Endothelial cell of umbilical vein (primary cell): ENCODE results near the gene EDEM2. TPM values are rescaled to one million over a fixed set of nuclear protein-coding genes. Genes with fewer than 3 reads are reported as not detected.
A peak's percentile ranks its signal among the peaks of the same experiment; 100 is the strongest.

Experiments
- BruUV-seq: library from RNA; stranded (reverse); fragments of 400-500 nt; replicated peaks from 2 replicates; lab custom pipeline; 2021; lab: Mats Ljungman, UMichigan
- CTCF ChIA-PET: fragments of 300-600, 350-600 bp; sonication (Branson Sonifier 250); formaldehyde crosslinking; loops from one replicate; lab custom pipeline; 2021; ENCODE audit warnings: antibody characterized with exemption, inconsistent platforms; lab: Charles Lee
- POLR2A ChIA-PET: fragments of 300-600, 350-600 bp; sonication (Branson Sonifier 250); formaldehyde crosslinking; loops from one replicate; lab custom pipeline; 2021; ENCODE audit warnings: antibody characterized with exemption, inconsistent platforms; lab: Charles Lee
- DNase-seq: peaks from one replicate; pipeline ENCODE4 v3.0.0-alpha.2; 2011; ENCODE audit warnings: low read depth, low spot score
- FAIRE-seq: peaks from 2 replicates; lab custom pipeline; 2011; peaks lifted over from hg19 to GRCh38; lab: Jason Lieb, UNC
- H2AFZ ChIP-seq: 2 replicates; pipeline ENCODE4 v1.6.0; 2012; ENCODE audit warnings: low read depth, low read length, control low read depth, inconsistent platforms
- H3K27ac ChIP-seq: 2 replicates; pipeline ENCODE4 v1.5.1; 2011; ENCODE audit warnings: low read depth, mild to moderate bottlenecking, control low read depth, low read length, moderate library complexity; ENCODE audit not compliant: insufficient read depth
- H3K27me3 ChIP-seq, 2 experiments: 2 replicates each; pipeline versions ENCODE4 v1.6.0 to v1.6.1; 2011; ENCODE audit warnings: low read length in 2 of 2, mixed read lengths in 1 of 2; ENCODE audit not compliant: control insufficient read depth in 2 of 2, insufficient read depth in 2 of 2
- H3K36me3 ChIP-seq, 2 experiments: 2 replicates in 1 of 2; 3 replicates in 1 of 2; pipeline ENCODE4 v1.5.1; 2011; ENCODE audit warnings: low read length in 2 of 2, mild to moderate bottlenecking in 1 of 2, moderate library complexity in 1 of 2; ENCODE audit not compliant: control insufficient read depth in 2 of 2, insufficient read depth in 2 of 2; ENCODE audit errors: extremely low read depth in 1 of 2
- H3K4me1 ChIP-seq: 3 replicates; pipeline ENCODE4 v1.5.1; 2011; ENCODE audit warnings: mild to moderate bottlenecking, low read length; ENCODE audit not compliant: control insufficient read depth, insufficient read depth; ENCODE audit errors: extremely low read depth
- H3K4me2 ChIP-seq: 2 replicates; pipeline ENCODE4 v1.6.1; 2011; ENCODE audit warnings: low read length, control low read depth, mixed read lengths; ENCODE audit not compliant: insufficient read depth
- H3K4me3 ChIP-seq, 3 experiments: fragments of 200-600 bp in 1 of 3; sonication (generic), shearing (Covaris generic) in 1 of 3; replicated peaks in 1 of 3; 2 replicates each; pipeline ENCODE4 v1.5.1; 2011 to 2016; ENCODE audit warnings: control low read depth in 3 of 3, low read length in 3 of 3, mild to moderate bottlenecking in 2 of 3, inconsistent platforms in 1 of 3, low read depth in 1 of 3, moderate library complexity in 1 of 3; ENCODE audit not compliant: insufficient read depth in 1 of 3
- H3K79me2 ChIP-seq: 2 replicates; pipeline ENCODE4 v1.6.0; 2012; ENCODE audit warnings: low read length, inconsistent platforms; ENCODE audit not compliant: control insufficient read depth, insufficient read depth
- H3K9ac ChIP-seq: replicated peaks from 2 replicates; pipeline ENCODE3; 2011; ENCODE audit warnings: low read length, control low read depth; ENCODE audit not compliant: insufficient read depth; ENCODE audit errors: extremely low read depth
- H3K9me1 ChIP-seq: replicated peaks from 3 replicates; pipeline ENCODE4 v1.6.0; 2011; ENCODE audit warnings: mild to moderate bottlenecking, low read length; ENCODE audit not compliant: control insufficient read depth, insufficient read depth; ENCODE audit errors: extremely low read depth
- H3K9me3 ChIP-seq: replicated peaks from 2 replicates; pipeline ENCODE4 v1.5.1; 2012; ENCODE audit warnings: low read length, inconsistent platforms; ENCODE audit not compliant: control insufficient read depth, insufficient read depth
- H4K20me1 ChIP-seq: replicated peaks from 2 replicates; pipeline ENCODE3; 2011; ENCODE audit warnings: mild to moderate bottlenecking, low read length; ENCODE audit not compliant: control insufficient read depth, insufficient read depth; ENCODE audit errors: extremely low read depth
- CTCF ChIP-seq, 2 donors: IDR thresholded peaks; 1 replicate in 1 of 2; 2 replicates in 1 of 2; pipeline ENCODE4 v1.5.1; 2011; ENCODE audit warnings: low read length in 2 of 2, mild to moderate bottlenecking in 2 of 2, moderate library complexity in 2 of 2, control low read depth in 1 of 2, inconsistent platforms in 1 of 2, low read depth in 1 of 2; ENCODE audit not compliant: insufficient read depth in 1 of 2; ENCODE audit errors: extremely low read depth in 1 of 2
- FOS ChIP-seq: IDR thresholded peaks from 2 replicates; pipeline ENCODE4 v1.6.1; 2011; ENCODE audit warnings: mild to moderate bottlenecking, low read length, moderate library complexity, borderline replicate concordance; ENCODE audit not compliant: insufficient read depth
- GATA2 ChIP-seq: IDR thresholded peaks from 2 replicates; pipeline ENCODE4 v1.7.0; 2011; ENCODE audit warnings: low read depth, mild to moderate bottlenecking, moderate library complexity, mixed read lengths, low read length; ENCODE audit not compliant: insufficient read length, insufficient read depth
- JUN ChIP-seq: IDR thresholded peaks from 2 replicates; pipeline ENCODE4 v1.6.1; 2011; ENCODE audit warnings: borderline replicate concordance, low read depth; ENCODE audit not compliant: insufficient read length, insufficient read depth
- POLR2AphosphoS5 ChIP-seq: IDR thresholded peaks from 2 replicates; pipeline ENCODE4 v1.6.1; 2012; ENCODE audit warnings: low read depth, mild to moderate bottlenecking, control low read depth, low read length, moderate library complexity; ENCODE audit not compliant: insufficient read depth
- dilution Hi-C: fragments of 300-500 bp; cut with MboI; formaldehyde crosslinking; loops from one replicate; pipeline ENCODE4 v1.15.0; 2019; ENCODE audit warnings: low sequenced_read_pairs; ENCODE audit not compliant: extremely low pct_ligation_motif_present
- intact Hi-C: fragments of 100-400 bp; cut with micrococcal nuclease; formaldehyde crosslinking; loops from one replicate; pipeline ENCODE4 v1.10.0; 2022
- polyA plus RNA-seq, 4 experiments: library from polyadenylated mRNA; depleted of rRNA in 3 of 4; stranded (reverse) in 3 of 4; unstranded in 1 of 4; fragments of >200 nt; gene quantifications; 2 replicates each; pipeline versions ENCODE4 v1.2.1 to v1.2.3, GENCODE V29; 2011 to 2012; ENCODE audit warnings: missing spikeins in 1 of 4
- total RNA-seq: library from RNA; stranded (reverse); gene quantifications from 2 replicates; pipeline ENCODE4 v1.2.3, GENCODE V29; 2021

The EDEM2 gene
- total and polyA plus RNA-seq, 2 donors (not counting 3 experiments of a cell fraction or from before 2014, with no cell fraction given) = 29.1 to 39.5 TPM

GRCh38 chr20:35122756-35123405 lies 24.3 kb downstream of the EDEM2 start:
- DNase-seq (peak; percentile 68), FAIRE-seq (peak; percentile 97)
- Histone ChIP-seq H3K9me1 (no peaks in the 10 kb centered on the region), H2AFZ (no peak overlapping the region), H3K27ac (peak overlapping the region; percentile 67), H4K20me1 (no peaks in the 10 kb centered on the region), H3K27me3 (no peaks in the 10 kb centered on the region), H3K79me2 (no peaks in the 10 kb centered on the region), H3K36me3 (peaks cover 7 to 12% of the 10 kb centered on the region in 2 experiments), H3K4me3 (no peak overlapping the region), H3K4me2 (peak overlapping the region; percentile 4), H3K9me3 (no peaks in the 10 kb centered on the region), H3K4me1 (peaks cover 41% of the 10 kb centered on the region), H3K9ac (no peak overlapping the region)
- CTCF ChIA-PET = interaction anchor here (1.0 to 3.0 kb wide), 7 partner anchors 14 to 184 kb away, joined by 3 to 64 read pairs (median 4); no protein-coding TSS in a partner anchor
- TF ChIP-seq POLR2AphosphoS5 = peak; percentile 58
- TF ChIP-seq CTCF (IDR thresholded peaks at IDR 0.05; ENCODE audit: extremely low read depth in 1 of 2, insufficient read depth in 1 of 2, low read depth in 1 of 2, low read length in 2 of 2) = no peak
- peak; percentile 48 for TF ChIP-seq GATA2
- peak; percentile 90 for TF ChIP-seq FOS
- peak; percentile 84 for TF ChIP-seq JUN
- POLR2A ChIA-PET = interaction anchor here (0.6 kb wide), 1 partner anchor 27 kb away, joined by 8 read pairs; no protein-coding TSS in a partner anchor
- intact Hi-C loops (no loop called here), dilution Hi-C loops (no loop called here)
- no TSS peak for BruUV-seq
